Esophagus squamous epithelium (tissue), 5 donors: Measurements from ENCODE around the gene TRIM24. TPM values are rescaled to one million over a fixed set of nuclear protein-coding genes. Genes with fewer than 3 reads are reported as not detected.

ENCODE experiments used
- DNase-seq: peaks from one replicate; lab custom pipeline; 2025; lab: John Stamatoyannopoulos, UW
- H3K27ac ChIP-seq, 4 donors: fragments of 200-600 bp; sonication (generic); one replicate each; pipeline ENCODE4 v1.5.1; 2016 to 2019; ENCODE audit warnings: mild to moderate bottlenecking in 1 of 4
- H3K27me3 ChIP-seq, 4 donors: fragments of 200-600 bp; sonication (generic); 1 replicate in 3 of 4; 2 replicates in 1 of 4; pipeline versions ENCODE4 v1.5.1 to v1.6.0; 2017 to 2021; ENCODE audit warnings: antibody characterized with exemption in 1 of 4
- H3K36me3 ChIP-seq, 3 donors: fragments of 200-600 bp; sonication (generic); one replicate each; pipeline ENCODE4 v1.5.1; 2016 to 2019
- H3K4me1 ChIP-seq, 3 donors: fragments of 200-600 bp; sonication (generic); one replicate each; pipeline ENCODE4 v1.5.1; 2017 to 2019
- H3K4me3 ChIP-seq, 4 donors: fragments of 200-600 bp; sonication (generic); 1 replicate in 3 of 4; 2 replicates in 1 of 4; pipeline ENCODE4 v1.5.1; 2016 to 2019; ENCODE audit warnings: mild to moderate bottlenecking in 2 of 4, moderate library complexity in 1 of 4
- H3K9me3 ChIP-seq, 3 donors: fragments of 200-600 bp; sonication (generic); one replicate each; pipeline ENCODE4 v1.5.1; 2016 to 2019
- POLR2A ChIP-seq, 4 donors: fragments of 450-650 bp; IDR thresholded peaks; one replicate each; pipeline ENCODE4 v1.6.1; 2017; ENCODE audit warnings: antibody characterized with exemption in 4 of 4, mild to moderate bottlenecking in 4 of 4, moderate library complexity in 3 of 4
- WGBS, 2 donors: methylation state at CpG; one replicate each; pipeline ENCODE4 v1.1.5; 2018; 5-methylcytosine and 5-hydroxymethylcytosine counted together
- intact Hi-C: fragments of 100-400 bp; cut with DNase I; formaldehyde crosslinking; loops from one replicate; pipeline ENCODE4 v1.15.0; 2022
- total RNA-seq, 4 donors: library from RNA; depleted of rRNA; stranded (reverse); fragments of >200 nt; gene quantifications; one replicate each; pipeline ENCODE4 v1.1.0, GENCODE V29; 2016
- TF ChIP-seq, protein P1 (sequence below), 6 experiments: fragments of 450-650 bp in 4 of 6; fragments of 200-600 bp in 2 of 6; sonication (generic) in 2 of 6; IDR thresholded peaks; one replicate each; pipeline ENCODE4 v1.5.1; 2016 to 2019; ENCODE audit warnings: antibody characterized with exemption in 6 of 6, mild to moderate bottlenecking in 4 of 6, moderate library complexity in 4 of 6
- donor health status: DM: yes; HTN: yes; CAD: no.

Gene TRIM24
- total RNA-seq, 4 donors from 2014 or later, result 8.3 to 17.5 (median 15.0) TPM

DNA sequence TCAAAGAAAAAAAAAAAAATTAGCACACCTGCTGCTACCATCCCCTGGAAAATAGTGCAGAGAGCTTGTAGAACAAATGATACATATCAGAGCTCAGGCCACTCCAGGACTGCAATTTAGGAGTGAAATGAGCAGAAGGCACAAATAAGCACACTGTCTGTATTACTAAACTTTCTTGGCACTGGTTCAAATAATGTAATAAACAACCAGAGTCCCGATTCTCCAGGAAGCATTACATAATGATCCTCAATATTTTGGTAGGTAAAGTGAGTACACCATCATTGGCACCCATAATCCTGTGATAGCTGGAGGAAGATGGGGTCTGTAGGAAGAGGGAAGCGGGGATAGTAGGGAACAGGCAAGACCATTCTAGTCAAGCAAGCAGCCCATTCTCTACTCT, 166.8 kb downstream of the TRIM24 start:
- TF ChIP-seq POLR2A (IDR thresholded peaks at IDR 0.05), result no peak
- TF ChIP-seq, protein P1, sequence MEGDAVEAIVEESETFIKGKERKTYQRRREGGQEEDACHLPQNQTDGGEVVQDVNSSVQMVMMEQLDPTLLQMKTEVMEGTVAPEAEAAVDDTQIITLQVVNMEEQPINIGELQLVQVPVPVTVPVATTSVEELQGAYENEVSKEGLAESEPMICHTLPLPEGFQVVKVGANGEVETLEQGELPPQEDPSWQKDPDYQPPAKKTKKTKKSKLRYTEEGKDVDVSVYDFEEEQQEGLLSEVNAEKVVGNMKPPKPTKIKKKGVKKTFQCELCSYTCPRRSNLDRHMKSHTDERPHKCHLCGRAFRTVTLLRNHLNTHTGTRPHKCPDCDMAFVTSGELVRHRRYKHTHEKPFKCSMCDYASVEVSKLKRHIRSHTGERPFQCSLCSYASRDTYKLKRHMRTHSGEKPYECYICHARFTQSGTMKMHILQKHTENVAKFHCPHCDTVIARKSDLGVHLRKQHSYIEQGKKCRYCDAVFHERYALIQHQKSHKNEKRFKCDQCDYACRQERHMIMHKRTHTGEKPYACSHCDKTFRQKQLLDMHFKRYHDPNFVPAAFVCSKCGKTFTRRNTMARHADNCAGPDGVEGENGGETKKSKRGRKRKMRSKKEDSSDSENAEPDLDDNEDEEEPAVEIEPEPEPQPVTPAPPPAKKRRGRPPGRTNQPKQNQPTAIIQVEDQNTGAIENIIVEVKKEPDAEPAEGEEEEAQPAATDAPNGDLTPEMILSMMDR (IDR thresholded peaks at IDR 0.05), result no peak
- Histone ChIP-seq H3K4me1 (no peaks in the 10 kb centered on the region), H3K9me3 (no peaks in the 10 kb centered on the region), H3K27ac (no peak overlapping the region), H3K27me3 (no peaks in the 10 kb centered on the region), H3K4me3 (no peak overlapping the region), H3K36me3 (no peaks in the 10 kb centered on the region)
- 53 to 56% methylated on average over 2 of the region's 2 CpGs for WGBS, 2 donors
- DNase-seq, result no peak
- intact Hi-C loops, result no loop called here

DNA sequence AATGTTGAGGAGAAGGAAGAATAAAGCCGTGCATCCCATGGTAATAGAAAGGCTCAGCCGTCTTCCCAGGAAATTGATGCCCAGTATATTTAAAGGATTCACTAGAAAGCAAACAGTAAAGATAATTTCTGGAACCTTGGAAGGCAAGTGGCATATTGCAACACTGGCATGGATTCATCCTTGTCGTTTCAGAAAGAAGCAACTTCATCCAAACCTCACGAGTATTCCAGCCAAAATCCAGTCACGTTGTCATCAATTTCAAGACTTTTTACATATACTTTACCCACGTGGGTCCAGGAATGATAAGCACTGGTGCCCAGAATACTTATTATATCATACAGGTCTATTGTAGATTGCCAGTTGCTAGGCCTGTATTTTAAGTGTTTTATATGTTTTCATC, 167.3 kb downstream of the TRIM24 start:
- DNase-seq, result no peak
- Histone ChIP-seq H3K4me3 (no peak overlapping the region), H3K9me3 (no peaks in the 10 kb centered on the region), H3K27me3 (no peaks in the 10 kb centered on the region), H3K36me3 (no peaks in the 10 kb centered on the region), H3K4me1 (no peaks in the 10 kb centered on the region), H3K27ac (no peak overlapping the region)
- 61 to 77% methylated on average over 6 of the region's 6 CpGs for WGBS, 2 donors
- TF ChIP-seq, protein P1 (IDR thresholded peaks at IDR 0.05), result no peak
- no peak for TF ChIP-seq POLR2A (IDR thresholded peaks at IDR 0.05)
- intact Hi-C loops, result no loop called here

DNA sequence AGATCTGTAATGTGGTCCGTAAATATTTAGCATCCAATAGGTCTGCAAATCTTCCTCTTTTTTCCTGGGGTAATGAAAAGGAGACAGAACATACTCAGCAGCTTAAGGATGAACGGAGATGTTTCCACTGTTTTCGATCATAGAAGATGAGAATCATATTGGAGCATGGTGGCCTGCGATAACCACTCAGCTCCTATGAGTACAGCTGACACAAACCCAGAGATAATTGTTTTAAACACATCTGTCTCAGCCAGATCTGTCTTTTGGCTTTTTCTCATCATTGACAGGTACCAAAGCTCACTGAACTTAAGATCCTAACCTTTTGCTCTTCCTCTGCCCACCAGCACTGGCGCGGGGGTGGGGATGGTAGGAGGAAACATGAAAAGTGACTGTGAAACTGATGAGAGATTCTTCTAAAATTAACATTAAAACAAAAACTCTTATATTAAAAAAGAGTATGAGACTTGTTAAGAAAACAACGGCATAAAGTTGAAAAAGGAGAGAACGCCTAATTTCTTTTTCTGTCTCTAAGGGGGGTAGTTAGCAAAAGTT, 170.1 kb downstream of the TRIM24 start:
- Histone ChIP-seq H3K4me3 (no peak overlapping the region), H3K36me3 (no peaks in the 10 kb centered on the region), H3K4me1 (no peaks in the 10 kb centered on the region), H3K27me3 (no peaks in the 10 kb centered on the region), H3K27ac (no peak overlapping the region), H3K9me3 (no peaks in the 10 kb centered on the region)
- TF ChIP-seq POLR2A (IDR thresholded peaks at IDR 0.05), result no peak
- TF ChIP-seq, protein P1 (IDR thresholded peaks at IDR 0.05), result no peak
- intact Hi-C loops, result no loop called here
- WGBS, 2 donors, result 91 to 94% methylated on average over 6 to 8 of the region's 8 CpGs
- DNase-seq, result no peak

DNA sequence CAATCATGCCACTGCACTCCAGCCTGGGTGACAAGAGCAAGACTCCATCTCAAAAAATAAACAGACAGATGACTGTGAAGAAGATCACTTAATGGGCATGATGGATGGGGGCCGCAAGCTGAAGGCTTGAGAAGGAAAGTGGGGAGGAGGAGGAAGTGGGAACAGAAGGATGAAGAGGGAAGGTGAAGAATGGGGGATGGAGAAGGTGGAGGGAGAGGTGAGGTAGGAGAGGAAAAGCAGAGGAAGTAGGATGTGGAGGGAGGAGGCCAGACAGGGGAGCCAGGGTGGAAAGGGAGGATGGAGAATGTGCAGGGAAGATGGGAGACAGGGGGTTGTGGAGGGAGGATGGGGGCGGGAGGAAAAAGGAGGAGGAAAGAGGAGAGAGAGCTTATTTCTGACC, 172.3 kb downstream of the TRIM24 start:
- Histone ChIP-seq H3K4me3 (no peak overlapping the region), H3K27ac (no peak overlapping the region), H3K4me1 (no peaks in the 10 kb centered on the region), H3K27me3 (no peaks in the 10 kb centered on the region), H3K36me3 (no peaks in the 10 kb centered on the region), H3K9me3 (no peaks in the 10 kb centered on the region)
- TF ChIP-seq, protein P1 (IDR thresholded peaks at IDR 0.05), result no peak
- no peak for TF ChIP-seq POLR2A (IDR thresholded peaks at IDR 0.05)
- 53 to 63% methylated on average over 2 of the region's 2 CpGs for WGBS, 2 donors
- no peak for DNase-seq
- intact Hi-C loops, result no loop called here

DNA sequence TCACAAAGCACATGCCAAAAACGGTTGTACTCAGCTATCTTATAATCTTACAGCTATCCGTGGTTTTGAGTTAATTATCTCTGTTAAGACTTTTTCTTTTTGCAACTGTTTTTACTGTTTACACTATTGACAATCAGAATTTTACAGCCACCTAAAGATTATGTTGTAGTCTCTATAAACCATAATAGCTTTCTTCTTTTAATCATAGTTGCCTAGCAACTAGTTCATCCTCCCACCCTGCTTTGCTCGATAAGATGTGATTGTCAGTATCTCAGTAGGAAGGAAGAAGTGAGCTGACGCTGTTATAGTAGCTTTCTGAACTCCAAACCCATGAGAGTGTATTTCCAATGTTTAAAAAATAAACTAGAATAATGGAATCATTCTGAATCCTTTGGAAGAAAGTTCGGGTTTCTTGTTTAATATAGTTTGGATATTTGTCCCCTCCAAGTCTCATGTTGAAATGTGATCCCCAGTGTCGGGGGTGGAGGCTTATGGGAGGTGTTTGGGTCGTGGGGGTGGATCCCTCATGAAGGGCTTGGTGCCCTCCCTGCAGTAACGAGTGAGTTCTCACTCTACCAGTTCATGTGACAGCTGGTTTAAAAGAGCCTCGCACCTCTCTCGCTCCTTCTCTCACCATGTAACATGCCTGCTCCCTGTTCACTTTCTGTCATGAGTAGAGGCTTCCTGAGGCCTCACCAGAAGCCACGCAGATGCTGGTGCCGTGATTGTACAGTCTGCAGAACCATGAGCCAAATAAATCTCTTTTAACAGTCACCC, 173.0 kb downstream of the TRIM24 start:
- no peak for DNase-seq
- Histone ChIP-seq H3K4me1 (no peaks in the 10 kb centered on the region), H3K27me3 (no peaks in the 10 kb centered on the region), H3K9me3 (no peaks in the 10 kb centered on the region), H3K36me3 (no peaks in the 10 kb centered on the region), H3K27ac (no peak overlapping the region), H3K4me3 (no peak overlapping the region)
- intact Hi-C loops, result no loop called here
- TF ChIP-seq POLR2A (IDR thresholded peaks at IDR 0.05), result no peak
- TF ChIP-seq, protein P1 (IDR thresholded peaks at IDR 0.05), result no peak
- WGBS, 2 donors, result 51 to 52% methylated on average over 11 to 12 of the region's 12 CpGs
